ENCODE results near the gene RYR1. TPM values are rescaled to one million over a fixed set of nuclear protein-coding genes. Genes with fewer than 3 reads are reported as not detected.

Gene RYR1
- total RNA-seq, 2 experiments from 2014 or later: 0.20 to 1.2 TPM

- H3K27ac ChIP-seq (ENCODE audit: low read depth in 1 of 2, low read length in 2 of 2): no peak overlapping the region
- peaks cover 9 to 16% of the 10 kb centered on the region in 2 experiments for H3K27me3 ChIP-seq (ENCODE audit: control insufficient read depth in 1 of 2, insufficient read depth in 2 of 2, low read length in 2 of 2)
- peak overlapping the region; percentile 8 for H3K4me3 Mint-ChIP-seq
- ATAC-seq (ENCODE audit: poor library complexity): no peak
- peaks cover 33% of the 10 kb centered on the region for H3K4me1 Mint-ChIP-seq (ENCODE audit: low read depth)
- intact Hi-C loops (cut with DNase I, micrococcal nuclease): loop anchor here (2.0 to 10.0 kb wide), 5 partner anchors 13 to 945 kb away; partner anchors contain the start of genes CATSPERG (in 1 of the 2), FAM98C (in 1 of the 2), GMFG (in 1 of the 2) and PSMD8 (in 1 of the 2)
- CTCF ChIA-PET: interaction anchor here (0.6 to 4.7 kb wide), 2 partner anchors 13 to 537 kb away, joined by 3 to 45 read pairs; partner anchors contain the start of gene FAM98C
- H3K4me1 ChIP-seq (ENCODE audit: insufficient read depth, low read length): peaks cover 52% of the 10 kb centered on the region
- H3K27ac Mint-ChIP-seq: no peak overlapping the region
- H3K36me3 ChIP-seq (ENCODE audit: insufficient read depth, low read length): no peaks in the 10 kb centered on the region
- no peak for DNase-seq
- H3K9me3 ChIP-seq (ENCODE audit: control insufficient read depth in 1 of 2, insufficient read depth in 1 of 2, low read length in 2 of 2): peaks cover 0 to 5% of the 10 kb centered on the region in 2 experiments
- peaks cover 20% of the 10 kb centered on the region for H3K27me3 Mint-ChIP-seq
- TF ChIP-seq, protein P1, sequence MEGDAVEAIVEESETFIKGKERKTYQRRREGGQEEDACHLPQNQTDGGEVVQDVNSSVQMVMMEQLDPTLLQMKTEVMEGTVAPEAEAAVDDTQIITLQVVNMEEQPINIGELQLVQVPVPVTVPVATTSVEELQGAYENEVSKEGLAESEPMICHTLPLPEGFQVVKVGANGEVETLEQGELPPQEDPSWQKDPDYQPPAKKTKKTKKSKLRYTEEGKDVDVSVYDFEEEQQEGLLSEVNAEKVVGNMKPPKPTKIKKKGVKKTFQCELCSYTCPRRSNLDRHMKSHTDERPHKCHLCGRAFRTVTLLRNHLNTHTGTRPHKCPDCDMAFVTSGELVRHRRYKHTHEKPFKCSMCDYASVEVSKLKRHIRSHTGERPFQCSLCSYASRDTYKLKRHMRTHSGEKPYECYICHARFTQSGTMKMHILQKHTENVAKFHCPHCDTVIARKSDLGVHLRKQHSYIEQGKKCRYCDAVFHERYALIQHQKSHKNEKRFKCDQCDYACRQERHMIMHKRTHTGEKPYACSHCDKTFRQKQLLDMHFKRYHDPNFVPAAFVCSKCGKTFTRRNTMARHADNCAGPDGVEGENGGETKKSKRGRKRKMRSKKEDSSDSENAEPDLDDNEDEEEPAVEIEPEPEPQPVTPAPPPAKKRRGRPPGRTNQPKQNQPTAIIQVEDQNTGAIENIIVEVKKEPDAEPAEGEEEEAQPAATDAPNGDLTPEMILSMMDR (IDR thresholded peaks at IDR 0.05): no peak
- H3K4me3 ChIP-seq (ENCODE audit: low read length): no peak overlapping the region
- H3K36me3 Mint-ChIP-seq (ENCODE audit: low read depth): peaks cover 12% of the 10 kb centered on the region
- H3K9me3 Mint-ChIP-seq: no peaks in the 10 kb centered on the region
- POLR2A ChIA-PET: interaction anchor here (1.5 to 4.3 kb wide), 3 partner anchors 13 to 229 kb away, joined by 4 to 45 read pairs (median 44); partner anchors contain the start of genes EIF3K, FAM98C and PSMD8
Observed at GRCh38 chr19:38389957-38390924, 43.2 kb upstream of the RYR1 start.

- H3K27ac ChIP-seq (ENCODE audit: low read depth in 1 of 2, low read length in 2 of 2): no peak overlapping the region
- ATAC-seq (ENCODE audit: poor library complexity): no peak
- H3K4me3 ChIP-seq (ENCODE audit: low read length): no peak overlapping the region
- no peak overlapping the region for H3K4me3 Mint-ChIP-seq
- no peak overlapping the region for H3K27ac Mint-ChIP-seq
- H3K27me3 Mint-ChIP-seq: peaks cover 18% of the 10 kb centered on the region
- ChIA-PET POLR2A (interaction anchor here (0.8 kb wide), 1 partner anchor 457 kb away, joined by 3 read pairs; no protein-coding TSS in a partner anchor), CTCF (no interaction called here)
- H3K9me3 ChIP-seq (ENCODE audit: control insufficient read depth in 1 of 2, insufficient read depth in 1 of 2, low read length in 2 of 2): peaks cover 0 to under 1% of the 10 kb centered on the region in 2 experiments
- peaks cover 8 to 9% of the 10 kb centered on the region in 2 experiments for H3K27me3 ChIP-seq (ENCODE audit: control insufficient read depth in 1 of 2, insufficient read depth in 2 of 2, low read length in 2 of 2)
- intact Hi-C loops (cut with DNase I, micrococcal nuclease): loop anchor here in 1 of 2 experiments (5.0 to 10.0 kb wide), 2 partner anchors 340 to 943 kb away; partner anchors contain the start of gene GMFG
- peaks cover 42% of the 10 kb centered on the region for H3K4me1 Mint-ChIP-seq (ENCODE audit: low read depth)
- no peak for DNase-seq
- H3K36me3 ChIP-seq (ENCODE audit: insufficient read depth, low read length): no peaks in the 10 kb centered on the region
- TF ChIP-seq, protein P1 (IDR thresholded peaks at IDR 0.05): no peak
- no peaks in the 10 kb centered on the region for H3K9me3 Mint-ChIP-seq
- H3K36me3 Mint-ChIP-seq (ENCODE audit: low read depth): peaks cover 10% of the 10 kb centered on the region
- H3K4me1 ChIP-seq (ENCODE audit: insufficient read depth, low read length): peaks cover 44% of the 10 kb centered on the region
Observed at GRCh38 chr19:38391911-38392464, 41.5 kb upstream of the RYR1 start.

GRCh38 chr19:38392707-38393308 is 40.7 kb upstream of the RYR1 start:
- Mint-ChIP-seq H3K36me3 (ENCODE audit: low read depth) (peaks cover 5% of the 10 kb centered on the region), H3K27me3 (peaks cover 11% of the 10 kb centered on the region), H3K4me3 (peak overlapping the region; percentile 4), H3K9me3 (no peaks in the 10 kb centered on the region), H3K27ac (no peak overlapping the region), H3K4me1 (ENCODE audit: low read depth) (peaks cover 35% of the 10 kb centered on the region)
- no peak overlapping the region for H3K27ac ChIP-seq (ENCODE audit: low read depth in 1 of 2, low read length in 2 of 2)
- intact Hi-C loops (cut with DNase I, micrococcal nuclease): loop anchor here in 1 of 2 experiments (5.0 to 10.0 kb wide), 2 partner anchors 339 to 942 kb away; partner anchors contain the start of gene GMFG
- TF ChIP-seq, protein P1 (IDR thresholded peaks at IDR 0.05): no peak
- peaks cover 36% of the 10 kb centered on the region for H3K4me1 ChIP-seq (ENCODE audit: insufficient read depth, low read length)
- H3K9me3 ChIP-seq (ENCODE audit: control insufficient read depth in 1 of 2, insufficient read depth in 1 of 2, low read length in 2 of 2): no peaks in the 10 kb centered on the region
- H3K27me3 ChIP-seq (ENCODE audit: control insufficient read depth in 1 of 2, insufficient read depth in 2 of 2, low read length in 2 of 2): peaks cover 7 to 9% of the 10 kb centered on the region in 2 experiments
- CTCF ChIA-PET: no interaction called here
- POLR2A ChIA-PET: interaction anchor here (0.8 to 3.0 kb wide), 2 partner anchors 10 to 456 kb away, joined by 3 to 21 read pairs; partner anchors contain the start of gene FAM98C
- ATAC-seq (ENCODE audit: poor library complexity) (no peak), DNase-seq (no peak)
- H3K36me3 ChIP-seq (ENCODE audit: insufficient read depth, low read length): no peaks in the 10 kb centered on the region
- no peak overlapping the region for H3K4me3 ChIP-seq (ENCODE audit: low read length)

All from CD4-positive, alpha-beta T cell (primary cell).